SK-N-SH (cell line): ENCODE measurements around the gene H6PD.

Experiments used
- CHD2 ChIP-seq: fragments of 150-350 bp; IDR thresholded peaks from 2 replicates; pipeline ENCODE4 v1.6.1; 2018; ENCODE audit warnings: low read length; ENCODE audit not compliant: partially characterized antibody
- CTCF ChIP-seq: fragments of 200-600 bp; sonication (generic); IDR thresholded peaks from 2 replicates; pipeline ENCODE4 v1.6.1; 2017; ENCODE audit warnings: antibody characterized with exemption, mild to moderate bottlenecking, moderate library complexity
- EP300 ChIP-seq, 2 experiments: IDR thresholded peaks; 2 replicates each; pipeline versions ENCODE4 v1.4.0 to v1.6.1; 2012; ENCODE audit warnings: borderline replicate concordance in 1 of 2, low read depth in 1 of 2, low read length in 1 of 2
- GABPA ChIP-seq: IDR thresholded peaks from 2 replicates; pipeline ENCODE4 v1.4.0; 2012; ENCODE audit warnings: low read depth, mild to moderate bottlenecking
- JUND ChIP-seq: IDR thresholded peaks from 2 replicates; pipeline ENCODE4 v1.4.0; 2012
- POLR2AphosphoS5 ChIP-seq: IDR thresholded peaks from 2 replicates; pipeline ENCODE4 v1.6.1; 2012; ENCODE audit warnings: low read depth, low read length
- RAD21 ChIP-seq: IDR thresholded peaks from 2 replicates; pipeline ENCODE4 v1.6.1; 2012; ENCODE audit warnings: mild to moderate bottlenecking, low read length
- REST ChIP-seq: IDR thresholded peaks from 2 replicates; pipeline ENCODE4 v1.6.1; 2012; ENCODE audit warnings: mild to moderate bottlenecking, low read depth, low read length, moderate library complexity
- SIN3A ChIP-seq: IDR thresholded peaks from 2 replicates; pipeline ENCODE4 v1.6.1; 2012; ENCODE audit warnings: low read depth, mild to moderate bottlenecking, low read length, moderate library complexity, borderline replicate concordance
- TAF1 ChIP-seq: IDR thresholded peaks from 2 replicates; pipeline ENCODE4 v1.6.1; 2012; ENCODE audit warnings: low read depth, mild to moderate bottlenecking, low read length, moderate library complexity, borderline replicate concordance
- USF2 ChIP-seq: fragments of 150-350 bp; IDR thresholded peaks from 2 replicates; pipeline ENCODE4 v1.6.1; 2017; ENCODE audit warnings: antibody characterized with exemption, low read length, low read depth, borderline replicate concordance
- YY1 ChIP-seq: IDR thresholded peaks from 2 replicates; pipeline ENCODE4 v1.4.0; 2012; ENCODE audit warnings: low read depth, mild to moderate bottlenecking

- TF ChIP-seq USF2, result no peak
- TF ChIP-seq TAF1, result no peak
- TF ChIP-seq REST, result peak; percentile 71
- TF ChIP-seq CTCF, result no peak
- no peak for TF ChIP-seq RAD21
- no peak for TF ChIP-seq POLR2AphosphoS5
- no peak for TF ChIP-seq SIN3A
- no peak for TF ChIP-seq GABPA
- TF ChIP-seq JUND, result no peak
- no peak for TF ChIP-seq YY1
- TF ChIP-seq CHD2, result no peak
- no peak for TF ChIP-seq EP300 (IDR thresholded peaks at IDR 0.05; ENCODE audit: borderline replicate concordance in 1 of 2, low read depth in 1 of 2, low read length in 1 of 2)
Measured at GRCh38 chr1:9224664-9225410, 9.7 kb upstream of the H6PD start.
